Trophoblast cell (in vitro differentiated cells and primary cell): ENCODE data around the gene CYP4A22.
A peak's percentile ranks its signal among the peaks of the same experiment; 100 is the strongest.
"Not testable (repeated sequence)": the region's sequence is repeated elsewhere in the genome, so short reads cannot be mapped to it uniquely, and the experiment has no call there.

ENCODE experiments used
- DNase-seq, 2 donors: peaks; one replicate each; pipeline ENCODE4 v3.0.0-alpha.2; 2016
- H2AFZ ChIP-seq: 2 replicates; pipeline ENCODE4 v1.6.1; 2013; ENCODE audit warnings: low read length, moderate library complexity, mild to moderate bottlenecking; ENCODE audit not compliant: insufficient read depth, poor library complexity
- H2AK5ac ChIP-seq: 2 replicates; pipeline ENCODE4 v1.6.1; 2013; ENCODE audit warnings: mild to moderate bottlenecking, low read length
- H2BK120ac ChIP-seq: 2 replicates; pipeline ENCODE4 v1.6.1; 2013; ENCODE audit warnings: low read length, mild to moderate bottlenecking, moderate library complexity; ENCODE audit not compliant: insufficient read depth, poor library complexity
- H2BK12ac ChIP-seq: 2 replicates; pipeline ENCODE4 v1.6.1; 2013; ENCODE audit warnings: mild to moderate bottlenecking, low read length, moderate library complexity
- H2BK5ac ChIP-seq: 2 replicates; pipeline ENCODE4 v1.6.1; 2013; ENCODE audit warnings: low read length, low read depth, moderate library complexity, mild to moderate bottlenecking; ENCODE audit not compliant: poor library complexity
- H3K14ac ChIP-seq: 2 replicates; pipeline ENCODE4 v1.6.1; 2013; ENCODE audit warnings: mild to moderate bottlenecking, low read length
- H3K18ac ChIP-seq: 2 replicates; pipeline ENCODE4 v1.6.1; 2013; ENCODE audit warnings: mild to moderate bottlenecking, low read length
- H3K23ac ChIP-seq: 2 replicates; pipeline ENCODE4 v1.6.1; 2013; ENCODE audit warnings: low read length
- H3K27ac ChIP-seq: 2 replicates; pipeline ENCODE4 v1.5.1; 2013; ENCODE audit warnings: low read depth, mild to moderate bottlenecking, inconsistent platforms, low read length, moderate library complexity
- H3K27me3 ChIP-seq: 2 replicates; pipeline ENCODE4 v1.6.1; 2013; ENCODE audit warnings: inconsistent platforms, mild to moderate bottlenecking, low read length, moderate library complexity; ENCODE audit not compliant: insufficient read depth
- H3K36me3 ChIP-seq, 2 experiments: 1 replicate in 1 of 2; 2 replicates in 1 of 2; pipeline ENCODE4 v1.6.1; 2013; ENCODE audit warnings: low read length in 2 of 2, mild to moderate bottlenecking in 2 of 2, moderate library complexity in 1 of 2; ENCODE audit not compliant: insufficient read depth in 2 of 2, control insufficient read depth in 1 of 2
- H3K4ac ChIP-seq: 2 replicates; pipeline ENCODE4 v1.6.1; 2013; ENCODE audit warnings: low read depth, mild to moderate bottlenecking, low read length, moderate library complexity
- H3K4me1 ChIP-seq, 2 experiments: 1 replicate in 1 of 2; 2 replicates in 1 of 2; pipeline ENCODE4 v1.6.1; 2013; ENCODE audit warnings: low read length in 2 of 2, mild to moderate bottlenecking in 2 of 2, moderate library complexity in 1 of 2; ENCODE audit not compliant: insufficient read depth in 2 of 2, control insufficient read depth in 1 of 2
- H3K4me2 ChIP-seq: 2 replicates; pipeline ENCODE4 v1.6.1; 2013; ENCODE audit warnings: inconsistent platforms, mild to moderate bottlenecking, low read length, moderate library complexity
- H3K4me3 ChIP-seq: 2 replicates; pipeline ENCODE4 v1.5.1; 2013; ENCODE audit warnings: mild to moderate bottlenecking, low read depth, low read length, inconsistent platforms
- H3K79me1 ChIP-seq: one replicate; pipeline ENCODE4 v1.6.1; 2013; ENCODE audit warnings: low read length
- H3K79me2 ChIP-seq: 2 replicates; pipeline ENCODE4 v1.6.1; 2013; ENCODE audit warnings: low read length, mild to moderate bottlenecking; ENCODE audit not compliant: control insufficient read depth, insufficient read depth, poor library complexity
- H3K9ac ChIP-seq: 2 replicates; pipeline ENCODE4 v1.6.1; 2013; ENCODE audit warnings: mild to moderate bottlenecking, low read length
- H3K9me3 ChIP-seq: 2 replicates; pipeline ENCODE4 v1.6.1; 2013; ENCODE audit warnings: low read depth, mild to moderate bottlenecking, control low read depth, inconsistent platforms, low read length; ENCODE audit not compliant: insufficient read depth
- H4K12ac ChIP-seq: 2 replicates; pipeline ENCODE4 v1.6.1; 2013; ENCODE audit warnings: low read depth, mild to moderate bottlenecking, low read length, moderate library complexity
- H4K8ac ChIP-seq: 2 replicates; pipeline ENCODE4 v1.6.1; 2013; ENCODE audit warnings: low read depth, mild to moderate bottlenecking, low read length, moderate library complexity
- H4K91ac ChIP-seq: one replicate; pipeline ENCODE4 v1.6.1; 2013; ENCODE audit warnings: low read depth, mild to moderate bottlenecking, low read length, moderate library complexity
- WGBS: extraction: QIAGEN DNeasy Blood & Tissue Kit; methylation state at CpG from one replicate; pipeline ENCODE4 v1.1.7; 2013; ENCODE audit warnings: missing lambda C conversion rate; ENCODE audit not compliant: insufficient read length, insufficient coverage; ENCODE audit errors: extremely low coverage; 5-methylcytosine and 5-hydroxymethylcytosine counted together

Gene CYP4A22

DNA sequence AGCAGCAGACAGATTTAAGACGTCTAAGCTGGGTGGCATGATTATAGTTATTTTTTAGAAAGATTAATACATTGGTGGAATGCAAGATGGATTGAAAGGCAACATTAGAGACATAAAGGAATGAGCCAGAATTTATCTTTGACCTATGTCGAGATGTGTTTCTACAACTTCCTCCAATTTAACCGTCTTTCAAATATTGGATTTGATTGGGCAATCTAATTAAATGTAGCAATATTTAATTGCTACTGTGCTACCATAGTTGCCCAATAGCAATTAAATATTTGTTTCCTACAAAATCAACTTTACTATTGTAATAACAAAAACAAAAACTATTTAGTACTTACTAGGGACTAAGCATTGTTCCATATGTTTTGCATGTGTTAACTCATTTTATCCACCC, 30.4 kb upstream of the CYP4A22 start:
- Histone ChIP-seq H4K91ac (no peak overlapping the region), H2AFZ (no peak overlapping the region), H3K27ac (no peak overlapping the region), H3K4me3 (no peak overlapping the region), H3K14ac (no peak overlapping the region), H4K12ac (no peak overlapping the region), H3K79me2 (no peaks in the 10 kb centered on the region), H3K23ac (no peak overlapping the region), H3K79me1 (no peaks in the 10 kb centered on the region), H3K4me1 (no peaks in the 10 kb centered on the region), H2BK120ac (no peak overlapping the region), H3K36me3 (no peaks in the 10 kb centered on the region), H3K27me3 (no peaks in the 10 kb centered on the region), H2AK5ac (no peak overlapping the region), H2BK5ac (no peak overlapping the region), H3K9me3 (no peaks in the 10 kb centered on the region), H2BK12ac (no peak overlapping the region), H3K18ac (no peak overlapping the region), H3K9ac (no peak overlapping the region), H3K4me2 (no peak overlapping the region), H4K8ac (no peak overlapping the region), H3K4ac (no peak overlapping the region)
- DNase-seq = no peak
- WGBS = no CpG with 5 or more reads among the region's 3 CpGs

DNA sequence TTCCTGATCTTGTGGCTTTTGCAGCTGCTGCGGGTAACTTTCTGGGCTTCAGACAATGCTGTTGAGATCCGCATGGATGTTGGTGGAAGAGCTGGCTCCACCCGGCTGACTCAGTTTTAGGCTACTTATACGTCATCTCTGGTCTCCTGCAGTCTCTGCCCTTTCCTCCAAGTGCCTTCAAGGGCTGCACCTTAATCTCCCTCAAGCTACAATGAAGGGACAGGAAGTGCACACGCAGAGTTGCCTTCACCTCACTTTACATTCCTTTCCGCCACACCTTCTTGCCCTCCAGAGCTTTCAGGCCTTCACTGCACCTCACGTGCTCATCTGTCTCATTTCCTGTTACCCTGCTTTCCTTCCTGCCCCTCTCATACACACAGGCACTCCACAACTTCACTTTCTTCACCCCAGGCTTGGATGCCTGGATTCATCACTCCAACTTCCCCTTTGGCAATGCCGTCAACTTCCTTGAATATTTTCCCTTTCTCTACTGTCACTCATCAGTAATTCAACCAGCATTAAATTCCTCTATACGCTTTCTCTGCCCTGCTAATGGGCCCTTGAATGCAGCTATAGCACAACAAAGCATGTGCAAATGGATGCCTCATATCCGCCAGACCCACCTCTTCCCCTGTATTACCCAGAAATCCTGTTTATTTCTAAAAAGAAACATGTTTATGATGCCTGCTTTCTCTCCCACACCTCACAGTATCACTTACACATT, 29.2 kb upstream of the CYP4A22 start:
- WGBS = no CpG with 5 or more reads among the region's 10 CpGs
- not testable (repeated sequence) for H3K27me3 ChIP-seq

DNA sequence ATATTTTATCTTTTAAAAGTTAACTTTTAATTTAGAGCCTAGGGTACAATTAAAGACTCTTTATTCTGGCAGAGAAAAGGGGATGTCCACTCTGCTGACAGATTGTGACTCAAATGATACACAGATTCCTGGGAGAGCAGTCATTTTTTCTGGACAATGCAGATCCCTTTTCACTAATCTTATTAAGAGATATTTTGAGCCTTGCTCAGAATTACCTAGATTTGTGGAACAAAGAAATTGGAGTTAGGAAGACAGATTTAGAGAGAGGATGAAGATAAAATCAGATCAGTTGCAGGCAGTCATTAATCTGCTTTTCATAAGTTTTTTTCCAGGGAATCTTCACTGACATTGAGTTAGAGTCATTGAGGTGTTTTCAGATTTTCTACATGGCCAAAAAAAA, 27.8 kb upstream of the CYP4A22 start:
- not testable (repeated sequence) for H3K4me1 ChIP-seq, H3K79me2 ChIP-seq, H3K18ac ChIP-seq, H3K4ac ChIP-seq, H3K79me1 ChIP-seq, H4K8ac ChIP-seq, H3K27ac ChIP-seq, H2BK12ac ChIP-seq, H4K12ac ChIP-seq, H3K23ac ChIP-seq, H4K91ac ChIP-seq, H3K14ac ChIP-seq, H3K9ac ChIP-seq, H3K4me2 ChIP-seq, H3K9me3 ChIP-seq, H2BK5ac ChIP-seq, H3K4me3 ChIP-seq, H2AFZ ChIP-seq, H2AK5ac ChIP-seq, H3K27me3 ChIP-seq, H2BK120ac ChIP-seq, H3K36me3 ChIP-seq
- DNase-seq = peak in 1 of 2 donors; percentile 3

More for the DNA sequence above, 29.2 kb upstream of the CYP4A22 start:
- not testable (repeated sequence) for H3K36me3 ChIP-seq, H4K91ac ChIP-seq, H3K4ac ChIP-seq, H3K23ac ChIP-seq, H3K27ac ChIP-seq, H3K4me2 ChIP-seq, H3K9ac ChIP-seq, H3K79me1 ChIP-seq, H3K18ac ChIP-seq, H3K4me3 ChIP-seq, H3K9me3 ChIP-seq, H2BK120ac ChIP-seq, H2AK5ac ChIP-seq, H2AFZ ChIP-seq, H3K4me1 ChIP-seq, H2BK5ac ChIP-seq, H4K8ac ChIP-seq, H2BK12ac ChIP-seq, H4K12ac ChIP-seq, H3K79me2 ChIP-seq, H3K14ac ChIP-seq
- DNase-seq = peak; percentile 14 to 57

DNA sequence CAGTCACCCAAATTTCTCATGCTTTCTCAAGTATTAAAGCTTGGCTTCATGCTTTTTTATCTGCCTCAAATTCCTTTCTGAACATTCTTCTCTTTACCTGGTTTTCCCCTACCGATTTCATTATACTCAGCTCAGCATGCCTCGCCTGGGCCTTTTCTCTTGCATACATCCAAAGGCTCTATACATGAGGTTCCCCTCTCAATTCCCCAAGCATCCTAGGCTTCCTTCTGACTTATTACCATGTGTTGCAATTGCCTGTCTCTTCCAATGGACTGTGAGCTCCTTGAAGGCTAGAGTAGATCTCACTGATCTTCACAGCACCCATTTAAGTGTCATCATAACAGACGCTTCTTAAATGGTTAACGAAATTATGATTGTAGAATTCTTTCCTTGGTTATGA, 24.1 kb upstream of the CYP4A22 start:
- no CpG with 5 or more reads among the region's 4 CpGs for WGBS
- no peak overlapping the region for H3K14ac ChIP-seq

More for the DNA sequence above, 24.1 kb upstream of the CYP4A22 start:
- no peaks in the 10 kb centered on the region for H3K79me2 ChIP-seq
- H3K27me3 ChIP-seq = no peaks in the 10 kb centered on the region
- no peak overlapping the region for H2BK120ac ChIP-seq
- H3K27ac ChIP-seq = no peak overlapping the region
- no peak overlapping the region for H2AFZ ChIP-seq
- H3K36me3 ChIP-seq = no peaks in the 10 kb centered on the region
- H2AK5ac ChIP-seq = no peak overlapping the region
- no peak overlapping the region for H4K91ac ChIP-seq
- H4K8ac ChIP-seq = no peak overlapping the region
- no peak overlapping the region for H3K4ac ChIP-seq
- H3K4me1 ChIP-seq = no peaks in the 10 kb centered on the region
- H2BK12ac ChIP-seq = no peak overlapping the region
- H3K4me2 ChIP-seq = no peak overlapping the region
- no peak overlapping the region for H4K12ac ChIP-seq
- no peak overlapping the region for H3K9ac ChIP-seq
- H3K18ac ChIP-seq = no peak overlapping the region
- H2BK5ac ChIP-seq = no peak overlapping the region
- H3K23ac ChIP-seq = no peak overlapping the region
- no peak overlapping the region for H3K4me3 ChIP-seq
- no peaks in the 10 kb centered on the region for H3K79me1 ChIP-seq
- H3K9me3 ChIP-seq = no peaks in the 10 kb centered on the region
- no peak for DNase-seq
